A673 (cell line): ENCODE data around the gene CAMTA2.

Source experiments
- EZH2 ChIP-seq: fragments of 200-600 bp; sonication (generic); IDR thresholded peaks from 2 replicates; pipeline ENCODE4 v1.6.1; 2017; ENCODE audit warnings: borderline replicate concordance, low read depth, mild to moderate bottlenecking, mixed read lengths, antibody characterized with exemption, low read length; ENCODE audit not compliant: poor library complexity, severe bottlenecking
- TF ChIP-seq, protein P1 (sequence below): fragments of 300-800, 200-600 bp; sonication (generic); conservative IDR thresholded peaks from 2 replicates; pipeline ENCODE4 v1.5.1; 2017; ENCODE audit warnings: low read depth, mild to moderate bottlenecking, antibody characterized with exemption, low read length, moderate library complexity, mixed read lengths

DNA sequence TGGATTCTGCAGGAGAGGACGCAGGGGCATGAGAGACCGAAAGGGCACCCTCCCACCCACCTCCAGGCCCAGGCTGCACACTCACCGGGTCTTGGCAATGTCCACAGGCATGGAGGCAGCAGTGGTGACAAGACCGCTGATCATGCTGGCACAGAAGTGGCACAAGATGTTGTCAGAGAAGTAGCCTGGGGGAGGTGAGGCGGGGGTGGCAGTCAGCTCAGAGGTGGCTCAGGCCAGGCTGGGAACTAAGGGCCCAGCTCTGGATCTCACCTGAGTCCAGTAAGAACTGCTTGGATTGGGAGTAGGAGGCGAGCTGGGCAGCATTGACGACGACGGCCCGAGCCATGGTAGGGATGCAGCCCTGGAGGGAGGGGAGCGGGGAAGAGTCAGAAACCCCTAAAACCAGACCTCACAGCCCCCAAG is 49.4 kb downstream of the CAMTA2 start:
- TF ChIP-seq, protein P1, sequence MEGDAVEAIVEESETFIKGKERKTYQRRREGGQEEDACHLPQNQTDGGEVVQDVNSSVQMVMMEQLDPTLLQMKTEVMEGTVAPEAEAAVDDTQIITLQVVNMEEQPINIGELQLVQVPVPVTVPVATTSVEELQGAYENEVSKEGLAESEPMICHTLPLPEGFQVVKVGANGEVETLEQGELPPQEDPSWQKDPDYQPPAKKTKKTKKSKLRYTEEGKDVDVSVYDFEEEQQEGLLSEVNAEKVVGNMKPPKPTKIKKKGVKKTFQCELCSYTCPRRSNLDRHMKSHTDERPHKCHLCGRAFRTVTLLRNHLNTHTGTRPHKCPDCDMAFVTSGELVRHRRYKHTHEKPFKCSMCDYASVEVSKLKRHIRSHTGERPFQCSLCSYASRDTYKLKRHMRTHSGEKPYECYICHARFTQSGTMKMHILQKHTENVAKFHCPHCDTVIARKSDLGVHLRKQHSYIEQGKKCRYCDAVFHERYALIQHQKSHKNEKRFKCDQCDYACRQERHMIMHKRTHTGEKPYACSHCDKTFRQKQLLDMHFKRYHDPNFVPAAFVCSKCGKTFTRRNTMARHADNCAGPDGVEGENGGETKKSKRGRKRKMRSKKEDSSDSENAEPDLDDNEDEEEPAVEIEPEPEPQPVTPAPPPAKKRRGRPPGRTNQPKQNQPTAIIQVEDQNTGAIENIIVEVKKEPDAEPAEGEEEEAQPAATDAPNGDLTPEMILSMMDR, result no peak
- TF ChIP-seq EZH2, result no peak
